NCI-H2107 treated with DMSO at 0.1 percent for 48 hours (cell line): ENCODE data around the gene UBE2M.

Source experiments
- DNase-seq: peaks from one replicate; lab custom pipeline; 2025; ENCODE audit not compliant: unreplicated experiment; lab: John Stamatoyannopoulos, UW

Gene UBE2M

DNA sequence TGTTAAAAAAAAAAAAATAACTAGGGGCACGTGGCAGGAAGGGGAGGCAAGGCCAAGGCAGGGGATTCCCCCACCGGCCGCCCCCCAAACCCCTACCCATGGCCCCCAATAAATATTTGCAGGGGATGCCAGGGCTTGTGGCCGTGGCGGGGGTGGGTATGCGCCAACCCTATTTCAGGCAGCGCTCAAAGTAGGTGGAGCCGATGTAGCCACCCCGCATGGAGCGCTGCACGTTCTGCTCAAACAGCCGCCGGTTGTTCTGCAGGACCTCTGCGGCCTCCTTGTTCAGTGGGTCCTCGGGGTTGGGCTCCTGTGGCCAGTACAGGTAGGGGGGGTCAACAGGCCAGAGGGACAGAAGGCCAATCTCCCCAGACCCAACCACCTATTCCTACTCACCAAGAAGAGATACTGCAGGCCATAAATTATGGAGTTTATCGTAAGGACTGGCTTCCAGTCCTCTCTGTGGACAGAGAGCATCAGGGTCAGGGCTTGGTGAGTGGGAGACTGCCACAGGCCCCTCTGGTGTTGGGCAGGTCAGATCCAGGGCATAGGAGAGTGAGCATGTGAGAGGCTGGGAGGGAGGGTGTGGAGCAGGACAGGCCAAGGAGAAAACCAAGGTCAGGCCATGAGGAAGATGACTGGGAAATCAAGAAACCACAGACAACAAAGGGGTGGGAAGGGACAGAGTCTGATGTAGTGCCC is 2.3 kb downstream of the UBE2M start:
- DNase-seq, result no peak

DNA sequence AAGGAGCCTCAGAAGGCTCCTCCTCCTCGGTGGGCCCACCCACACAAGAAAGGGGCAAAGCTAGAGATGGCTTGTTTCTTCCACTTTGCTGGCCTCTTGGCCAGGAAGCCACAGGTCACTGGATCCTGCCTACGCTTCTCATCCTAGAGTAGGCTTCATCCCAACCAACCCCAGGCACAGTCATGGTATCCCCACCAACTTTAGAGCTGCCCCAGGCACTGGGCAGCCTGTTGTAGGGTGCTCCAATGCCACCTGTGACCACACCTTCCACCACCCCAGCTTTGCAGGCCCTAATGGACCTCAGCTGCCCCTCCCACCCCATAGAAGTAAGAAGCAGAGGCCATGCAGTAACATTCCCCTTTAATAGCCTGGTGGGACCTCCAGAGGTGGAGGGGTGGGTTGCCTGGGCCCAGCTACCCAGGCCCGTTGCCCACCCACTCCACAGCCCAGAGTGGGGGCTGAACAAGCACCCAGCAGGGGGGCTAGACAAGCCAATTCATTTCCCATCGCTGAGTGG is 3.0 kb downstream of the UBE2M start:
- no peak for DNase-seq

DNA sequence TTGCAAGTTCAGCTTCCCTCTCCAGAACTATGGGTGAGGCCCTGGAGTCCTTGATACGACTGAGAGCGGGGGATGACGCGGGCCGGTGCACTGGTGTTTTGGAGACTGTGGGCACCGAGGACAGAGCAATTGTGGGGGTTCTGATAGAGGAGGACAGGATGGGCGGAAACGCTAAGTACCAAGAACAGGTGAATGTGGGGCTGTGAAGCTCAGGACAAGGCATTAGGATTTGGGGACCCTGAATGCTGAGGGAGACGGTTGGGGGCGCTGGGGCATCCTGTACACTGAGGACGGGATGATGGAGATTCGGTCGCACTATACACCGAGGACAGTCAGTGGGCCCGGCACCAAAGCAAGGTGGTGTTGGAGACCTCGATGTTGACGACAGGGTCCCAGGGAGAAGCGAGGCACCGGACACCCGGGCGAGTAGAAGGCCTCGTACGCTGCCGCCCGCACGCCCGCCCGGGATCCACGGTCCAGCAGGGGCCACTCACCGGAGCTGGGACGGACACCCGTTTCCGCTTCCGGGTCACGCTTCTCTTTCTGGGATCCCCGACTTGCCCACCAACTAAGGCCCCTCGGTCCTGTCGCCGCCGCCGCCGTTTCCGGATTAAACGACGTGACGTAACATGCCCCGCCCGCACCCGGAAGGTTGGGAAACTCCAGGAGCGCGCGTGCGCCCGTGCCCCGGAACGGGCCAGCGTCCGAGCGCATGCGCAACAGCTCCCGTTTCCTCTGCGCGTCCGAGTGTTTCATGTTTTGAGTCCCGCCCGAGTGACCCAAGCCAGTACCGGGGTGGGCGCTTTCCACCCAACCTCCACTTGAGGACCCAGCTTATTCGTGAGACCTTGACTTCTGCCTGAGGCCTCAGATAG is 3.7 kb downstream of the UBE2M start, which contains the start of gene CHMP2A:
Gene CHMP2A, minus strand, starts transcription at position 612 of the 875 bp plus-strand sequence. CDS start 893 bp downstream, outside the sequence.
- no peak for DNase-seq

DNA sequence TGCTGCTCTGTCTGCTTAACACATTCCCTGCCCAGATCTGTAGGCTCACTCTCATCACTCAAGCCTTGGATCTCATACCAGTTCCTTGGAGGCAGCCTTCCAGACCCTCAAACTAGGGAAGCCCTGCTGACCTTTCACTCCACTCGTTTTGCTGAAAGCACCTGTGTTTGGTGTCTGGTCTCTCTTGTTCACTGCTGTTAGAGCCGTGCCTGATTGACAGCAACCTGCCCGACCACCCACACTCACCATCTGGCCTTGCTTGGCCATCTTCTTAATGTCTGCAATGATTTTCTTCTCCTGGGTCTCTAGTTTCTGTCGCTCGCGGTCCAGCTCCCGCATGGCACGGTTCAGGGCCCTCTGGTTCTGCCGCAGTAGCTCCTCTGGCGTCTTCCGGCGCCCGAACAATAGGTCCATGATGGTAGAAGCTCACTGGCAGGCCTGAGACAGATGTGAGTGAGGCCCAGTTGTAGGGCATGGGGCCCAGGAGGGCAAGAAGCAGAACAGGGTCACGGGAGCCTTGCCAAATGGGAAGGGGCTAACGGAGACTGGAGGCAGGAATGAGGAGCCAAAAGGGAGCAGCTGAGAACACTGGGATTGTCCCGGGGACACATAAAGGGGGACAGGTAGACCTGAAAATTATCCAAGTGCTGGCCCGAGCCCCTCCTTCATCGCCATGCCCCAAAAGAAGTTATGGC is 4.5 kb downstream of the UBE2M start:
- DNase-seq, result no peak

DNA sequence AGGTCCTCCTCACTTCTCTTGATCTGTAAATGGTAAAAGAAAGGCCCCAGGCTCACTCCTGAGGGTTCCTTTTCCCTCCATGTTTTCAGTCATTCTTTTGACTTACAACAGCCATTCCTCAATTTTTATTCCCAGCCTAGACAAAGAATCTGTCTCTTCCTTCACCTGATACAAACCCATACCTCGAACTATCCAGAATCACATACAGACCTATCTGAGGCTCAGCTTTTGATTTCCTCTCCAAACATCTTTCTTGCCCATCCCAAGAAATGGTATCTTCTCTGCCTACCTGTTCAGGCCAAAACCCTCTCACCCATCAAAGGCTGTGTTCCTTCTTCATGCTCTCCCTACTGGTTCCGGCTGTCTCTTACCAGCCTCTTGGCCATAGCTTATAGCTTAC is 5.8 kb downstream of the UBE2M start:
- DNase-seq, result no peak

DNA sequence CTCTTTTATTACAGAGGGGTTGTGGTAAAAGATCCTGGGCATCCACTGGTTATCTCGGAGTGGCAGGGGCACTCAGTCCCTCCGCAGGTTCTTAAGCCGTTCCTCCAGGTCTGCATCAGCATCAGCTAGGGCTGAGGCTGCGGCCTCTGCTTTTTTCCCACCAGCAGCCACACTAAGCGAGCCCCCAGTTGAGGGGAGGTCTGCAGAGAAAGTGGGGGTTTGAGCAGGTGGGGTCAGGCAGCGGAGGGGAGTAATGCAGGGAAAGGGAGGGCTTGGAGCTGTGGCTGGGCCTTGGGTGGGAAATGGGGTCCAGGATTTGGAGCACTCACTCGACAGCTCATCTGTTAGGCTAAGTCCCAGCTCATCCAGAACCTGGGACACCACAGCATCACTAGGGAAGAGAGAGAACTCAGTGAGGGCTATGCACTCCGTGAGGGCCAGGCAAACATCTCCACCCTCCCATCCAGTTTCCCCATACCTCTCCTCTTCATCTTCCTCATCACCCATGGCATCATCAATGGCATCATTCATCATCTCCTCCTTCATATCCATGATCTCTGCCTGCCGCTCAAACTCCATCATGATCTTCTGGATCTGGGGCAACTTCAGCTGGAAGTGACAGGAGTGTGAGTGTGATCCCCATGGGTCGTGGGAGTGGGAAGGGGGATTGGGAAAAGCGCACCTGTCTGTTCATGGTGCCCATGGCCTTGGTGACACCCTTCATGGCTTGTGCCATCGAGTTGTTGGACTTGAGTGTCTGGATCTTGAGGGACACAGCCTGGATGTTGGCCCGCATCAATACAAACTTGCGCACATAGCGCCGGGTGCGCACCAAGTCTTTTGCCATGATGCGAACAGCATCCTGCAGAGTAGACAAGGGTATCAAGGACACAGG is 6.6 kb downstream of the UBE2M start:
- DNase-seq, result no peak

DNA sequence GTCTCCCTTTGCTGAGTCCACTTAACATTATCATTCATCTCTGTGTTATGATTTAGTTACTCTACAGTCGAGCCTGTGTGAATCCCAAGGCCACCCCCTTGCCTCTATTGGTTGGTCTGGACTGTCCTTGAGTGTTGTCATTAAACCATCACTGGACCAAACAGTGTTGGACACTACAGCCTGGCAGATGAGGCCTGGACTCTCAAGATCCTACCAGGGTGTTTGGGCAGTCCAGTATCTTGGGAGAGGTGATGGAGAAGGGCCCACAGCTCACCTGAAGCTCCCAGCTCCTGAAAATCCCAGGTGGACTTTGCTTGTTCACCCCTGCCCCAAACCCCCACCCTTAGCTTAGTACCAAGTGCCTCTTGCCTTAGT is 7.3 kb downstream of the UBE2M start:
- no peak for DNase-seq

DNA sequence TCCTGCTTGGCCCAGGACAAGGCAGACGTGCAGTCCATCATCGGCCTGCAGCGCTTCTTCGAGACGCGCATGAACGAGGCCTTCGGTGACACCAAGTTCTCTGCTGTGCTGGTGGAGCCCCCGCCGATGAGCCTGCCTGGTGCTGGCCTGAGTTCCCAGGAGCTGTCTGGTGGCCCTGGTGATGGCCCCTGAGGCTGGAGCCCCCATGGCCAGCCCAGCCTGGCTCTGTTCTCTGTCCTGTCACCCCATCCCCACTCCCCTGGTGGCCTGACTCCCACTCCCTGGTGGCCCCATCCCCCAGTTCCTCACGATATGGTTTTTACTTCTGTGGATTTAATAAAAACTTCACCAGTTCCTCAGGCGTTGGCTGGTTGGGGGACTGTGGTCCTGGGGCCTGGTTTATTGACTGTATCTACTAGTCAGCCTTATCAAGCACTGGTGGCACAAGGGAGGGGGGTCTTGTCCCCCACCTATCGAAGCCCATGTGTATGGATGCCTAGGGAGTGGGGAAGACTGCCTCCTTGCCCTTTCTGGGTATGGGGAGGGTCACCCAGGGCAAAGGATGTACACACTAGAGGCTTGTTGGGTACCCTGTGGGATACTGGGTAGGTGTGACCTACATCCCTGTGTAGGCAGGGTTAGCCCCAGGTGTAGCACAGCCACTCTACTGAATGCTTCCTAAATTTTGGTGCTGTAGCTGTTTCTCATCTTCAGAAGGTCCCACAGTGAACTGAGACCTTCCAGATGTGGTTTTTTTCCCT is 7.9 kb downstream of the UBE2M start:
- DNase-seq, result no peak

DNA sequence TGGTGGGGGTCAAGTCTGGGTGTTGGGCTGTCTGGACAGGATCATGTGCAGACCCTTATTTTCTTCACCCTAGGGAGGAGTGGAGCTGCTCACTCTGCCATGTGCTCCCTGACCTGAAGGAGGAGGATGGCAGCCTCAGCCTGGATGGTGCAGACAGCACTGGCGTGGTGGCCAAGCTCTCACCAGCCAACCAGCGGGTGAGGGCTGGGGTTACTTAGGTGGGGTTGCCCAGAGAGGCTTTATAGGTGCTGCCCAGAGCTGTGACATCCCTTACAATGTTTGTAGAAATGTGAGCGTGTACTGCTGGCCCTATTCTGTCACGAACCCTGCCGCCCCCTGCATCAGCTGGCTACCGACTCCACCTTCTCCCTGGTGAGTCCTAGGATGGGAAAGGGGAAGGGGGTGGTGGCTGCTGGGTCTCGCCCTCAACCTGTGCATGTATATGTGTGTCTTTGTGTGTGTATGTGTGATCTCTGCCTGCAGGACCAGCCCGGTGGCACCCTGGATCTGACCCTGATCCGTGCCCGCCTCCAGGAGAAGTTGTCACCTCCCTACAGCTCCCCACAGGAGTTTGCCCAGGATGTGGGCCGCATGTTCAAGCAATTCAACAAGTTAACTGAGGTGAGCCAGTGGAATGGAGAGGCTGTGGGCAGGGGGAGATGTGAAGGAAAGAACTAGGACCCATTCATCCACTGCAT is 8.6 kb downstream of the UBE2M start:
- DNase-seq, result no peak

DNA sequence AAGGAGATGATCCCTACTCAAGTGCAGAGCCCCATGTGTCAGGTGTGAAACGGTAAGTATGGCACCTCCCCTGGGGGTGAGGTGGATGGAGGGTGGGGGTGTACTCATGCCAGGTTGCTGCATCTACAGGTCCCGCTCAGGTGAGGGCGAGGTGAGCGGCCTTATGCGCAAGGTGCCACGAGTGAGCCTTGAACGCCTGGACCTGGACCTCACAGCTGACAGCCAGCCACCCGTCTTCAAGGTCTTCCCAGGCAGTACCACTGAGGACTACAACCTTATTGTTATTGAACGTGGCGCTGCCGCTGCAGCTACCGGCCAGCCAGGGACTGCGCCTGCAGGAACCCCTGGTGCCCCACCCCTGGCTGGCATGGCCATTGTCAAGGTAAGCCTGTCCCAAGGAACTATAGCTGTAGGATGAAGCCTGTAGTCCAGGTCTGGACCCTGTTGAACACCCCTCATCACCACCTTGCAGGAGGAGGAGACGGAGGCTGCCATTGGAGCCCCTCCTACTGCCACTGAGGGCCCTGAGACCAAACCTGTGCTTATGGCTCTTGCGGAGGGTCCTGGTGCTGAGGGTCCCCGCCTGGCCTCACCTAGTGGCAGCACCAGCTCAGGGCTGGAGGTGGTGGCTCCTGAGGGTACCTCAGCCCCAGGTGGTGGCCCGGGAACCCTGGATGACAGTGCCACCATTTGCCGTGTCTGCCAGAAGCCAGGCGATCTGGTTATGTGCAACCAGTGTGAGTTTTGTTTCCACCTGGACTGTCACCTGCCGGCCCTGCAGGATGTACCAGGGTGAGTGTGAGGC is 9.3 kb downstream of the UBE2M start:
- no peak for DNase-seq

DNA sequence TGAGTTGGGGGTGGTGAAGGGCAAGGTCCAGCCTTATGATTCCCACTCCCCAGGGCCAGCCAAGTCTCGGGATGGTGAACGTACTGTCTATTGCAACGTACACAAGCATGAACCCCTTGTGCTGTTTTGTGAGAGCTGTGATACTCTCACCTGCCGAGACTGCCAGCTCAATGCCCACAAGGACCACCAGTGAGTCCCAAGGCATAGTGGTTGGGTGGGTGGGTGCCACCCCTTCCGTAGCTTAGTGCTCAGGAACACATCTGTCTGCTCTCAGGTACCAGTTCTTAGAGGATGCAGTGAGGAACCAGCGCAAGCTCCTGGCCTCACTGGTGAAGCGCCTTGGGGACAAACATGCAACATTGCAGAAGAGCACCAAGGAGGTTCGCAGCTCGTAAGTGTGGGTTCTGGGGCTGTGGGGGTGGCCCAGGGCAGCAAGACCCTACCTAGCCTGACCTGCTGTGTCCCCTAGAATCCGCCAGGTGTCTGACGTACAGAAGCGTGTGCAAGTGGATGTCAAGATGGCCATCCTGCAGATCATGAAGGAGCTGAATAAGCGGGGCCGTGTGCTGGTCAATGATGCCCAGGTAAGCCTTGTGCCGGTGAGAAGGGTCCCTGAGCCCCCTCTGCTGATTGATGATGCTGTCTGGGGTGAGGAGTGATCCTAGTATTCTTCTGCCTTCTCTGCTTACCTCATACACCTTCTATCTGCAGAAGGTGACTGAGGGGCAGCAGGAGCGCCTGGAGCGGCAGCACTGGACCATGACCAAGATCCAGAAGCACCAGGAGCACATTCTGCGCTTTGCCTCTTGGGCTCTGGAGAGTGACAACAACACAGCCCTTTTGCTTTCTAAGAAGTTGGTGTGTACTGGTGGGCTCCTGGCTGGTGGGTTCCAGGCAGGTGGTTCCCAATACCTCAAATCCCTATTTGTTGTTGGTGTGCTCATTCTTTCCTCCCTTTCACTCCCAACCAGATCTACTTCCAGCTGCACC is 10.8 kb downstream of the UBE2M start:
- DNase-seq, result no peak

DNA sequence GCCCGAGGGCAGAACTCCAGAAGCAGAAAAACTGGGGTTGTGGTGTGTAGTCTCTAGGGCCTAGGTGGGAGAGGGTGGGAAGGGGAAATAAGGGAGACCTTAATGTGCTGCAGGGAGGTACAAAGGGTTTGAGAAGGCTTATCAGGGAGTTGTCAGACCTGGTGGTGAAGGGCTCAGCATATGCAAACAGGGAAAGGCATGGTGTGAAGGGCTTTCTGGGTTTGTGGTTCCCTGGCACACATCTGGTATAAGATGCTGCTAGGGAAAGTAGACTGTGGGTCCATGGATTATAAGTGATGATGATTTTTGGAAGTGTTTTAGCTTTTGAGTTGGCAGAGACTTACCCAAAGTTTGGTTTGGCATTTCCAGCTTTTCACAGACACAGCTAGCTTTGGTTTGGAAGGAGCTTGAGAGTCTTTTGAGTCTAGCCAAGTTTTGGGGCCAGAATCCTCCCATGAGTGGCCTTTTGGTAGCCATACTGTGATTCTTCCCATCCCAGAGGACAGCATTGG is 12.3 kb downstream of the UBE2M start:
- DNase-seq, result no peak

DNA sequence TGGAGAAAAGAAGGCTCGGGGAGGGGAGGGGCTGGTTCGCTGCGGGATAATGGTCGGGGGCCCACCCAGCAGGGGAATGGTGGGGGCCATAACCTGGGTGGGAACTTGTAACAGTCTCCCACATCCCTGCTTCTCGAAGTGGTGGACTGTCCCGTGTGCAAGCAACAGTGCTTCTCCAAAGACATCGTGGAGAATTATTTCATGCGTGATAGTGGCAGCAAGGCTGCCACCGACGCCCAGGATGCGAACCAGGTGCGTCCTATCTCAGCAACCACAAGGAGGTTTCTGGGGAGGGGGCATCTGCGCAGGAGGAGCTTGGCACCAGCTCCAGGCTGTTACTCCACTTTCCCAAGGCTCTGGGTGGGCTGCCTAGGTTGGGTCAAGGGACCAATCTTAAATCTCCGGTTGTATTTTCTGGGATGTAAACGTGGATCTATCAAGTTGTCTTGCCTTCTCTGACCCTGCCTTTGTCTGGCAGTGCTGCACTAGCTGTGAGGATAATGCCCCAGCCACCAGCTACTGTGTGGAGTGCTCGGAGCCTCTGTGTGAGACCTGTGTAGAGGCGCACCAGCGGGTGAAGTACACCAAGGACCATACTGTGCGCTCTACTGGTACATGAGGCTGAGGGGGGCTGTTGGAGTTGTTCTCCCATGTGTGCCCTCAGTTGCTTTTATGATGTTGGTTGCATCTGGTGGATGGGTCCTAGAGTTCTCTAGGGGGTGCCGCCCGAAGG is 13.0 kb downstream of the UBE2M start:
- no peak for DNase-seq

DNA sequence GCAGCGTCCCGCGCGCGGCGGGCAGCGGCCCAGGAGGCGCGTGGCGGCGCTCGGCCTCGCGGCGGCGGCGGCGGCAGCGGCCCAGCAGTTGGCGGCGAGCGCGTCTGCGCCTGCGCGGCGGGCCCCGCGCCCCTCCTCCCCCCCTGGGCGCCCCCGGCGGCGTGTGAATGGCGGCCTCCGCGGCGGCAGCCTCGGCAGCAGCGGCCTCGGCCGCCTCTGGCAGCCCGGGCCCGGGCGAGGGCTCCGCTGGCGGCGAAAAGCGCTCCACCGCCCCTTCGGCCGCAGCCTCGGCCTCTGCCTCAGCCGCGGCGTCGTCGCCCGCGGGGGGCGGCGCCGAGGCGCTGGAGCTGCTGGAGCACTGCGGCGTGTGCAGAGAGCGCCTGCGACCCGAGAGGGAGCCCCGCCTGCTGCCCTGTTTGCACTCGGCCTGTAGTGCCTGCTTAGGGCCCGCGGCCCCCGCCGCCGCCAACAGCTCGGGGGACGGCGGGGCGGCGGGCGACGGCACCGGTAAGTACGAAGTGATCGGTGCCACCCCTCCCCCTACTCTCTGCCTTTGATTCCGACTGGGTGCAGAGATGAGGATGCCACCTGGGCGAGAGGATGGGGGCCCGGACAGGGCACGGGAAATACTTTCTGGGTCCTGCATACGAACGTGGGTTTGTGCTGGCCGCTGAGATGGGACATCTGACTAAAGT is 13.7 kb downstream of the UBE2M start:
- DNase-seq, result no peak

DNA sequence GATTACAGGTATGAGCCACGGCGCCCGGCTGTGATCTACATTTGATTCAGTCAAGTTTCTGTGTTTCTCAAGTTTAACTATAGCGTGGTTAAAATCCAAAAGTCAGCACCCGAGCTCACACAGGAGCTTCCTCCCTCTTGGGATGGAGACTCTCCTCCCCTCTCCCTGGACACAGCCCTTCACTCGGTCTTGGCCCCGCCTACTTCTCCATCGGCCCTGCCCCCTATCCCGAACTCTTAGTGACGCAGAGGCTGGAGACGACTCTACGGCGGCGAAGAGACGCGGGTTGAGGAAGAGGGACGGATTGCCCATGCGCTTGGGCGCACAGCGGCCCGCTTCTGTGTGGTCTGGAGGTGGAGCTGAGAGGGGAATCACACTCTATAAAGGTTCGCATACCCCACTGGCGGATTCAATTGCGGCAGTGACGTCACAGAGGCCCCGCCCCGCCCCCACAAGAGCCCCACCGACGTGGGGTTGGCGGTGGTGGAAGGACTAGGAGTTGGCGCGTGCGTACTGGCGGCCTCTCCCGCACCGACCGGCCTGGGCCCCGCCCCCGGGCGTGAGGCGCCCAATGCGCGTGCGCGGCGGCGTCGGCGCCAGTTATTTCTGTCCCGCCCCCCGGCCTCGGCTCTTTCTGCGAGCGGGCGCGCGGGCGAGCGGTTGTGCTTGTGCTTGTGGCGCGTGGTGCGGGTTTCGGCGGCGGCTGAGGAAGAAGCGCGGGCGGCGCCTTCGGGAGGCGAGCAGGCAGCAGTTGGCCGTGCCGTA is 14.4 kb downstream of the UBE2M start, which contains the start of gene TRIM28:
Gene TRIM28, plus strand, starts transcription at position 239 of the 765 bp plus-strand sequence. CDS start 694 bp downstream, outside the sequence.
- no peak for DNase-seq
